Measurements from ENCODE around the gene RNU6-9.

- TF ChIP-seq CTCF (IDR thresholded peaks at IDR 0.05) (no peak), POLR2A (IDR thresholded peaks at IDR 0.05) (no peak)
These were observed 4.5 kb upstream of the RNU6-9 start for GRCh38 chr19:888581-889385.
